Right cardiac atrium (tissue), 5 donors: Measurements from ENCODE around the gene ABHD16B. TPM values are rescaled to one million over a fixed set of nuclear protein-coding genes. Genes with fewer than 3 reads are reported as not detected.

Source experiments
- ATAC-seq, 2 donors: fragments of 200-7000 bp; cut with Tn5 transposase; one replicate each; pipeline versions ENCODE4 v1.8.0 to v1.9.1; 2020; ENCODE audit warnings: moderate library complexity in 2 of 2, mild to moderate bottlenecking in 1 of 2
- DNase-seq, 3 donors: peaks; one replicate each; pipeline ENCODE4 v3.0.0-alpha.2; 2020
- H3K27ac ChIP-seq: one replicate; pipeline ENCODE4 v1.5.1; 2013; ENCODE audit warnings: mild to moderate bottlenecking, low read length, control low read depth, moderate library complexity
- H3K27me3 ChIP-seq: one replicate; pipeline ENCODE4 v1.6.1; 2013; ENCODE audit not compliant: control insufficient read depth, insufficient read depth
- H3K4me1 ChIP-seq: one replicate; pipeline ENCODE4 v1.6.1; 2013; ENCODE audit warnings: low read length; ENCODE audit not compliant: control insufficient read depth, insufficient read depth
- H3K4me3 ChIP-seq: one replicate; pipeline ENCODE4 v1.5.1; 2013; ENCODE audit warnings: low read length, control low read depth
- H3K9me3 ChIP-seq: one replicate; pipeline ENCODE4 v1.6.1; 2013; ENCODE audit warnings: low read length; ENCODE audit not compliant: control insufficient read depth
- WGBS: extraction: QIAGEN DNeasy Blood & Tissue Kit; methylation state at CpG from one replicate; pipeline ENCODE4 v1.1.7; 2013; 5-methylcytosine and 5-hydroxymethylcytosine counted together
- intact Hi-C, 4 donors: fragments of 100-400 bp; cut with DNase I; formaldehyde crosslinking; loops; one replicate each; pipeline versions ENCODE4 v1.11.0 to v1.14.0; 2022 to 2023
- polyA plus RNA-seq: library from polyadenylated mRNA; stranded (reverse); fragments of 200-250 nt; gene quantifications from one replicate; pipeline ENCODE4 v1.2.3, GENCODE V29; 2013
- total RNA-seq, 4 donors: library from RNA; stranded (reverse); fragmentation: NEBNext Ultra II Directional; extraction: Animal tissue kit (Norgen Biotek cat#: 25700); gene quantifications; one replicate each; pipeline ENCODE4 v1.2.1, GENCODE V29; 2021
- donor health status: healthy with polysubstance abuse.
- donor health status: DM: no; HTN: yes; CAD: no.
- donor health status: DM: no; HTN: no; CAD: no.
- donor health status: DM: no; HTN: yes; CAD: no; lungs with severe emphysema.
- donor health status: DM: yes; HTN: yes; CAD: no.

ABHD16B gene
- total and polyA plus RNA-seq, 5 donors, result 0.54 TPM; not detected in 4

DNA sequence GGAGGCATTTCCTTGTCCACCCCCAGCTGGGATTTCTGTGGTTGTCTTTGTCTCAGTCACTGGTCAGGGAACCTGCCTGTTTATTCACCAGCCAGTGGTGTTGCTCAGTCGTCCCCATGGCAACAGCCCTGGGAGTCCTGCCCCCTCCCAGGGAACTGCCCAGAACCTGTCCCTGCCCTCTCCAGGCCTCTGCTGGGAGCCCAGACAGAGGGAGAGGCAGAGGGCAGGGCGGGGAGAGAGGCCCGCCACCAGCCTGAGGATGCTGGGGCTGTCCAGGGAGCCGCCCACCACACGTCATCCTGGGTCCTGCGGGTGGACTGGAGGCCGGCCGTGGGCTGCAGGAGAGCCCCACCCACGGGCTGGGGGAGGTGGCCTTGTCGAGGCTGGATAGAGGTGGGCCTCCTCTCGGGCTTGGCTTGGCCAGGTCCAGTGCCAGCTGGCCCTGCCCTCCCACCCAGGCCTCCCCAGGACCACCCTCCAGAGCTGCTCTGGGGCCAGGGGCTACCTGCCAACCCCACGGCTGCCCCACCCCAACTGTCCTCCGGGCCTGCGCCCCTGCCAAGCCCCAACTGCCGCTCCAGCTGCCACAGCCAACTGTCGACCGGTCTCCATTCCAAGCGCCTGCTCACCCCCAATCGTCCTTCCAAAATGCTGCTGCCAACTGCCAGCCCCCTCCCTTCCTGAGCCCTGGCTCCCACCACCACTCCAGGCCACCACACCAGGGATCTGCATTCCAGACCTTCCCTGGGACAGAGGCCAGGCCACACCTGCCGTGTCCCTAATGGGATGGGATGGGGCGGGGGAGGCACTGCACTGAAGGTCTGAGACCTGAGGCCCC lies 26.1 kb upstream of the ABHD16B start:
- Histone ChIP-seq H3K27ac (peak overlapping the region; percentile 8), H3K4me3 (no peak overlapping the region), H3K9me3 (no peaks in the 10 kb centered on the region), H3K27me3 (no peaks in the 10 kb centered on the region), H3K4me1 (peaks cover 7% of the 10 kb centered on the region)
- WGBS, result 27% methylated on average over 21 of the region's 21 CpGs
- peak; percentile 95 to 97 (median 96) for DNase-seq
- peak; percentile 93 for ATAC-seq
- intact Hi-C loops, result no loop called here

DNA sequence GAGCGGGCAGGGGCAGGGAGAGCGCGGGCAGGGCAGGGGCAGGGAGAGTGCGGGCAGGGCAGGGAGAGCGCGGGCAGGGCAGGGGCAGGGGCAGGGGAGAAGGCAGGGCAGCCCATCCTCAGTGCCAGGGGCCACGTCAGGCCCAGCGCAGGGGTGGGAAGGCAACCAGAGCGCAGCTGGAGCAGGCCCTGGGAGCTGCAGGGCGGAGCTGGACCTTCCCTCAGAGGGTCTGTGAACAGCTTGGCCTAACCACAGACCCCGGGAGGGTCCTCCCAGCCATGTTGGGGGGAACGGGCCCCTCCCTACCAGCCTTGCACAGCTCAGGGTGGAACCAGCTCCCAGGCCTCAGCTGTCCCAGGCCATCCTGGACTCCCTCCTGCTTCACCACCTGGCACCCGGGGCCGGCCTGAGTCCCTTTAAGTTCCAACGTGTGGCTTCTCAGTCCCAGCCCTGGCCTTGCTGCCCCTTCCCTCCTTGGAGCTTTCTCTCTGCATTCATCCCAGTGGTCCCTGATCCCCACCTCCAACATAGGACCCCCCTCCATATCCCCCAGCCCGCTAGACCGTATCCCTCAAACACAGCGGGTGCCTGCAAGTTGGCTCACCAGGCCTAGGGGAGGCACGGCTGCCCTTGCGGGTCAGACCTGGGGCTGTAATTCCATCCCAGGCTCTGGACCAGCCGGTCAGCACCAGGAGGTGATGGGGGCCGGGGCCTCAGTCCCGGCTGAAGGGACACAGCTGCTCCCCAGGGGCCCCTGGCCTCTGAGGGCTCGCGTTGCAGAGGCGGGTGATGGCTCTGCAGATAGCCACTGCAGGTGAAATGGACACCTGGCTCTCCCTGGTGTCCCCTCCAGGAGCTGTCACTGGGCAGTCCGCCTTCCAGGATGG lies 24.6 kb upstream of the ABHD16B start:
- Histone ChIP-seq H3K4me1 (peaks cover 7% of the 10 kb centered on the region), H3K27ac (no peak overlapping the region), H3K4me3 (no peak overlapping the region), H3K27me3 (no peaks in the 10 kb centered on the region), H3K9me3 (no peaks in the 10 kb centered on the region)
- ATAC-seq, result no peak
- intact Hi-C loops, result no loop called here
- whole genome bisulfite sequencing, result 86% methylated on average over 27 of the region's 27 CpGs
- DNase-seq, result no peak

DNA sequence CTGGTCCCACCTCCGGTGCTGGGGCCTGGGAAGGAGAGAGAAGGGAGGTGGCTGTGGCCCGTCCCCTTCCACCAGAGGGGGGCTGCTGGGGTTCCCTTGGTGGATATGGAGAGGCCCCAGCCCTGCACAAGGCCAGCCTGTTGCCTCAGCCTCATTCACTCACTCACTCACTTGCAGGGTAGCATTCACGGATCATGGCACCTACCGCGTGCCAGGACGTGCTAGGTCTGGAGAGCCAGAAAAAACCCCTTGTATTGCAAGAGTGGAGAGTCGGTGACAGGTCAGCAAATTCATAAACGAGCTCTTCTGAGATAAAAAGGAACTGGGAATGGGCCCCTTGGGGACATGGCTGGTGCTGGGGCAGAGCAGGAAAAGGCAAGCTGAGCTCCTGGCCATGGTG lies 23.8 kb upstream of the ABHD16B start:
- no peaks in the 10 kb centered on the region for H3K9me3 ChIP-seq
- ATAC-seq (no peak), DNase-seq (no peak)
- no peak overlapping the region for H3K4me3 ChIP-seq
- intact Hi-C loops, result no loop called here
- H3K4me1 ChIP-seq, result peaks cover 7% of the 10 kb centered on the region
- no peak overlapping the region for H3K27ac ChIP-seq
- H3K27me3 ChIP-seq, result no peaks in the 10 kb centered on the region
- WGBS, result 49% methylated on average over 8 of the region's 8 CpGs

DNA sequence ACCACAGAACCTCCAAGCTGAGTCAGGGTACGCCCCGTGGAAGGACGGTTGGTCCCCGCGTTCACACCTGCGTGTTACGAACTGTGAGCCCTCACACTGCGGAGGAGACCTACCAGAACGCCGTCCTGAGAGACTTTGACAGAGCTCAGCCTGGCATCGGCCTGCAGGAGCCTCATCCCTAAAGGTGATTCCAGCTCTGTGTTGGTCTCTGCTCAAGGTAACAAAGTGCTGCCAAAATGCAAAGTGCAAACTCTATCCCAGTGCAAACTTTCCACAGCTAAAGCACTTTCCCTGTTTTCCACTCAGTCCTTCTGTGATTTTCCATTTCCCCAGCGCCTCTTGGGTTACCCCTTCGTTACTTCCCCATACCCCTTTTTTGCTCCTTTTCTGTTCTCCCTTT lies 21.7 kb upstream of the ABHD16B start:
- H3K9me3 ChIP-seq, result no peaks in the 10 kb centered on the region
- no peak for ATAC-seq
- intact Hi-C loops, result no loop called here
- H3K27ac ChIP-seq, result no peak overlapping the region
- H3K4me3 ChIP-seq, result no peak overlapping the region
- H3K27me3 ChIP-seq, result no peaks in the 10 kb centered on the region
- DNase-seq, result no peak
- 89% methylated on average over 13 of the region's 13 CpGs for WGBS
- H3K4me1 ChIP-seq, result peaks cover under 1% of the 10 kb centered on the region

DNA sequence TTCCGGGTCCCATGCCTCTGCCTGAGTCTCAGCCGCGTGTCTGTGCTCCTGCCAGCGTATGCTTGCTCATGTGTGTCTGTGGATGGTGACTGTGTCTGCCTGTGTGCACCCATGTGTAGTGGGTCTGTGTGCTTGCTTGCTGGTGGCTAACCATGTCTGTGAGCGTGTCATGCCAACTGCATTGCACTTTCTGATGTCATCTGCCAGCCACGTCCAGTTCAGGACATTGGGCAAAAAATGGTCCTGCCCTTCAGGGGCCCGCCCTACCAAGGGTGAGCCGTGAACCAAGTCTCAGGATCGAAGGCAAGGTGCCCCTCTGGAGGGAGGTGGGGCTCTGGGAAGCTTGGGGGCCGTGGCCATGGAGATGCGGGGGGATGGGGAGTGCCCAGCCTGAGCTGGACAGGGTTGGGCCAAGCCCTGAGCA lies 20.9 kb upstream of the ABHD16B start:
- DNase-seq, result no peak
- no peak overlapping the region for H3K4me3 ChIP-seq
- no peaks in the 10 kb centered on the region for H3K4me1 ChIP-seq
- H3K27ac ChIP-seq, result no peak overlapping the region
- no peaks in the 10 kb centered on the region for H3K27me3 ChIP-seq
- WGBS, result 85% methylated on average over 11 of the region's 11 CpGs
- no peak for ATAC-seq
- H3K9me3 ChIP-seq, result no peaks in the 10 kb centered on the region
- intact Hi-C loops, result no loop called here

DNA sequence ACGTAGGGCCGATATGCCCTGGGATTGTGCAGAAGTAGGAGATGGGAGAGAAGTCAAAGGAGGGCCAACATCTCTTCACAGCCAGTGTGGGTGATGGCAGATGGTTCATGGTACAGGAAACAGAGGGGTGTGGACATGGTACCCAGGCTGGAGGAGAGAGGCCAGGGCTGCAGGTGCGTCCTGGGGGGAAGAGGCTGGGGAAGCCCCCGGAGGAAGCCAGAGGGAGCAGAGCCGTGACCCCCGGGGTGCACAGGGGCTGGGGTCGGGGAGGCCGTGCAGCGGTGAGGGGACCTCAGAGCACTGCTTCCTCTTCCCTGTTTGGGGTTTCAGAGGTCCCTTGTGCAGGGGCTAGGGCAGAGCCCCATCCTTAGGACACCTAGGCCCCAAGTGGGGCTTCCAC lies 19.0 kb upstream of the ABHD16B start:
- DNase-seq (no peak), ATAC-seq (no peak)
- intact Hi-C loops, result no loop called here
- H3K4me1 ChIP-seq, result peaks cover 7% of the 10 kb centered on the region
- no peak overlapping the region for H3K4me3 ChIP-seq
- H3K9me3 ChIP-seq, result no peaks in the 10 kb centered on the region
- no peaks in the 10 kb centered on the region for H3K27me3 ChIP-seq
- H3K27ac ChIP-seq, result no peak overlapping the region
- 68% methylated on average over 9 of the region's 9 CpGs for WGBS

DNA sequence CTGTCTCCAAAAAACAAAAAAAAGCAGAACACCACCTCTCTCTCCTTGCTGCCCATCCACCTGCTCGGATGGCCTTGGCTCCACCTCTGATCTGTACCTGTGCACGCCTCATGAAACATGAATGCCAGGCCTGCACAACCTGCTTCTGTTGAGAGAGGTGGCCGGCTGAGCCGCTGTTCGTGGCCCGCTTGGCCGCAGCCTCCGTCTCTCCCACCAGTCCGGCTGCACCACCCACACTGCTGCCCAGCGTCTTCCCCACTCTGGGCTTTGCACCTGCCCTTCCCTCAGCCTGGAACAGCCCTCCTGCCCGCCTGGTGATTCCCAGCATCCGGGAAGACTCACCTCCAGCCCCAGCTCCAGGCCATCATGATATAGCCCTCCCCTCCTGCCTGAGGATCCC lies 18.1 kb upstream of the ABHD16B start:
- H3K4me1 ChIP-seq, result peaks cover 7% of the 10 kb centered on the region
- no peak for ATAC-seq
- H3K9me3 ChIP-seq, result no peaks in the 10 kb centered on the region
- 91% methylated on average over 12 of the region's 12 CpGs for WGBS
- DNase-seq, result no peak
- intact Hi-C loops, result no loop called here
- no peak overlapping the region for H3K4me3 ChIP-seq
- H3K27me3 ChIP-seq, result no peaks in the 10 kb centered on the region
- no peak overlapping the region for H3K27ac ChIP-seq

DNA sequence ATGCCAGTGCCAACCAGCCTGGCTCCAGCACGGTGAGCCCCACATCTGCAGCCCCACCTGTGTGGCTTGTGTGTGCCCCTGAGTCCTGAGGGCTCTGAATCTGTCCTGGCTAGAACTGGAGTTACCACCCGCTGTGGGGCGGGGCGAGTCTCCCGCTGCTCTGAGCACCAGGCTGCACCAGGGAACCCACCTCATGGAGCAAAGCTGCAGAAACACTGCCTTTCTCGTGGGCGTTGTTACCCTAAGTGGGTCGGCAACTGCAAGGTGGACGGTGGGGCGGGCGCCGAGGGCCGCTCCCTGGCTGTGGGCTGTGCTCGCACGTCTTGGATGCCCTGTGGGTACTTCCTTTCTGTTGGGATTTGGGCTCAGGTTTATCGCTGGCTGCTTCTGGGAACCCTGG lies 17.5 kb upstream of the ABHD16B start:
- peaks cover 7% of the 10 kb centered on the region for H3K4me1 ChIP-seq
- intact Hi-C loops, result no loop called here
- DNase-seq (no peak), ATAC-seq (no peak)
- no peaks in the 10 kb centered on the region for H3K27me3 ChIP-seq
- no peaks in the 10 kb centered on the region for H3K9me3 ChIP-seq
- 76% methylated on average over 16 of the region's 16 CpGs for WGBS
- H3K4me3 ChIP-seq, result no peak overlapping the region
- no peak overlapping the region for H3K27ac ChIP-seq

DNA sequence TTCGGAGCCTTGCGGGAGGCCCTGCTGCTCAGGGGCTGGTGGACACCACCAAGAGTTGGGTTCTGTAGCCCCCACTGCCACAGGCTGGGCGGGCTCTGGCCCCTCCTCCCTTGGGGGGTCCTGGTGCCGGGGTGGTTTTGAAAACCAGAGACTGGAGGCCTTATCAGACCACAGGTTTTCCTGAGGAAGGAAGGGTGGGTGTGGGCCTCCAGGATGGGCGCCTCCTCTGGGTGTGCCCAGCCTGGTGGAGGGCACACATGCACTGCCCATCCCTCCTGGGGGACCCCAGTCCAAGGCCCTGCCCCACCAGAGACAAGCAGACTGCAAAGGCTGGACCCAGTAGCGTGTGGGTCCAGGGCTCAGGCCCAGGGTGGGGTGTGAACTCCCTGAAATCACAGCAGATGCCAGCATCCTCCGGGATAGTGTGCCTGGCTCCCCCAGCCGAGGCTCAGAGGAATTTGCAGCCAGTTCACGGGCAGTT lies 16.7 kb upstream of the ABHD16B start:
- intact Hi-C loops, result no loop called here
- Histone ChIP-seq H3K9me3 (no peaks in the 10 kb centered on the region), H3K27ac (peak overlapping the region; percentile 5), H3K4me1 (peaks cover 7% of the 10 kb centered on the region), H3K27me3 (no peaks in the 10 kb centered on the region), H3K4me3 (no peak overlapping the region)
- no peak for DNase-seq
- WGBS, result 60% methylated on average over 9 of the region's 9 CpGs
- ATAC-seq, result peak; percentile 2 to 9

DNA sequence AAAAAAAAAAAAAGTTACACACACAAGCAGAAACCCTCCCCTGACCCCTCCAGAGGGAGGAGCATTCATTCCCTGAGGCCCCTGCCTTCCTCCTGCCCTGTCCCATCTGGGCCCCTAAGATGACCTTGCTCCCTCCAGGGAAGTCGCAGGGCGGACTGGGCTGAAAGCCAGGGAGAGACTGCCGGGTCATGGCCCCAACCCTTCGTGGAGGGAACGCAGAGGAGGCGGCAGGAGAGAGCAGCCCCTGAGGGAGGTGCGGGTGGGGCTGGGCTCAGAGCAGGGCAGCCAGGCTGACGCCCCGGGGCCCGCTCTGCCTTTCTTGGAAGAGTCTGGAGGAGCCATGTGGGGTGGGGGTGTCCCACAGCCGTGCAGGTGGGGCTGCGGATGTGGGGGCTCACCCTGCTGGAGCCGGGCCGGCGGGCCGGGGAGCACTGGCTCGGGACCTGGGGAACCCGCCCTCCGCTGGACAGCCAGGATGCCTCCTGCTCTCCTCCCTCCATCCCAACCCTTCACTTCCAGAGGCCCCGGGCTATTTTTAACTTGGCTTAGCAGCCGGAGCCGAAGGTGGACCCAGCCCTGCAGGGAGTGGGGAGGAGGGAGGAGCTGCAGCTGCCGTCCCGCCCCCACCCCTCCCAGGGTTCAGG lies 15.0 kb upstream of the ABHD16B start:
- WGBS, result under 1% methylated on average over 24 of the region's 24 CpGs
- H3K4me3 ChIP-seq, result no peak overlapping the region
- H3K9me3 ChIP-seq, result no peaks in the 10 kb centered on the region
- H3K27ac ChIP-seq, result peak overlapping the region; percentile 83
- intact Hi-C loops, result no loop called here
- DNase-seq (peak; percentile 82 to 92 (median 88)), ATAC-seq (peak; percentile 83)
- peaks cover 7% of the 10 kb centered on the region for H3K4me1 ChIP-seq
- H3K27me3 ChIP-seq, result no peaks in the 10 kb centered on the region

DNA sequence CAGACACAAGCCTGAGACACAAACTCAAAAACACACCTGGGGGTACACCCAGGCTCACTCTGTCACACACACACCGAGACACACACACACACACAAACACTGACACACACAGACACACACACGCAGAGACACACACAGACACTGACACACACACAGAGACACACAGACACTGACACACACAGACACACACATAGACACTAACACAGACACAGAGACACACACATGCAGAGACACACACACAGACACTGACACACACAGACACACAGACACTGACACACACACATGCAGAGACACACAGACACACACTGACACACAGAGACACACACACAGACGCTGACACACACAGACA lies 14.4 kb upstream of the ABHD16B start:
- ATAC-seq, result no peak
- peaks cover 7% of the 10 kb centered on the region for H3K4me1 ChIP-seq

More for the DNA sequence above, 14.4 kb upstream of the ABHD16B start:
- intact Hi-C loops, result no loop called here
- no peak for DNase-seq
- WGBS, result 33% methylated on average over 3 of the region's 3 CpGs
- Histone ChIP-seq H3K27me3 (no peaks in the 10 kb centered on the region), H3K9me3 (no peaks in the 10 kb centered on the region), H3K4me3 (no peak overlapping the region), H3K27ac (peak overlapping the region; percentile 83)
